PC-3 (cell line): ENCODE measurements around the gene PTCD1. TPM values are rescaled to one million over a fixed set of nuclear protein-coding genes. Genes with fewer than 3 reads are reported as not detected.

Source experiments
- ATAC-seq: fragments of 200-7000 bp; cut with Tn5 transposase; 2 replicates; pipeline ENCODE4 v1.9.1; 2020; ENCODE audit warnings: mild to moderate bottlenecking, moderate library complexity
- BruUV-seq: library from RNA; stranded (reverse); fragments of 400-500 nt; replicated peaks from 2 replicates; lab custom pipeline; 2021; lab: Mats Ljungman, UMichigan
- CTCF ChIA-PET: fragments of 300-600 bp; sonication (Branson Sonifier 250); formaldehyde crosslinking; loops from one replicate; lab custom pipeline; 2022; ENCODE audit warnings: antibody characterized with exemption; lab: Charles Lee
- POLR2A ChIA-PET: fragments of 300-600 bp; sonication (Branson Sonifier 250); formaldehyde crosslinking; loops from one replicate; lab custom pipeline; 2022; ENCODE audit warnings: antibody characterized with exemption; ENCODE audit not compliant: unreplicated experiment; lab: Charles Lee
- DNase-seq: peaks from one replicate; pipeline ENCODE4 v3.0.0-alpha.2; 2015
- H2AFZ ChIP-seq: fragments of 300-600 bp; sonication (generic); 2 replicates; pipeline ENCODE4 v1.6.0; 2016; ENCODE audit warnings: antibody characterized with exemption, low read length
- H3F3A ChIP-seq: fragments of 300-600 bp; sonication (generic); one replicate; pipeline ENCODE4 v1.6.0; 2017; ENCODE audit warnings: antibody characterized with exemption, low read length, control low read depth, mild to moderate bottlenecking; ENCODE audit not compliant: unreplicated experiment
- H3K27ac ChIP-seq: fragments of 300-600 bp; sonication (generic); 2 replicates; pipeline ENCODE4 v1.5.1; 2016; ENCODE audit warnings: mild to moderate bottlenecking, low read length
- H3K27me3 ChIP-seq: fragments of 300-600 bp; sonication (generic); 2 replicates; pipeline ENCODE4 v1.6.1; 2016; ENCODE audit warnings: low read length, mixed read lengths
- H3K36me3 ChIP-seq: fragments of 300-600 bp; sonication (generic); 2 replicates; pipeline ENCODE4 v1.6.1; 2016; ENCODE audit warnings: low read depth, mixed run types, low read length, mixed read lengths
- H3K4me1 ChIP-seq: fragments of 300-600 bp; sonication (generic); 2 replicates; pipeline ENCODE4 v1.5.1; 2016; ENCODE audit warnings: low read length; ENCODE audit not compliant: insufficient read depth
- H3K4me2 ChIP-seq: fragments of 300-600 bp; sonication (generic); 2 replicates; pipeline ENCODE4 v1.6.0; 2016; ENCODE audit warnings: low read length
- H3K4me3 ChIP-seq: fragments of 300-600 bp; sonication (generic); 2 replicates; pipeline ENCODE4 v1.5.1; 2016; ENCODE audit warnings: mild to moderate bottlenecking, low read length, mixed read lengths
- H3K79me2 ChIP-seq: fragments of 300-600 bp; sonication (generic); 2 replicates; pipeline ENCODE4 v1.6.1; 2017; ENCODE audit warnings: low read length, mixed read lengths
- H3K9ac ChIP-seq: fragments of 300-600 bp; sonication (generic); 2 replicates; pipeline ENCODE4 v1.6.0; 2016; ENCODE audit warnings: mild to moderate bottlenecking, low read length
- H3K9me2 ChIP-seq: fragments of 300-600 bp; sonication (generic); replicated peaks from 2 replicates; pipeline ENCODE4 v1.6.1; 2016; ENCODE audit warnings: mixed run types, low read length, mixed read lengths
- H3K9me3 ChIP-seq: fragments of 300-600 bp; sonication (generic); 2 replicates; pipeline ENCODE4 v1.6.1; 2016; ENCODE audit warnings: low read length, mixed read lengths
- H4K20me1 ChIP-seq: fragments of 300-600 bp; sonication (generic); 2 replicates; pipeline ENCODE4 v1.6.1; 2016; ENCODE audit warnings: low read length, mixed read lengths
- EZH2 ChIP-seq: fragments of 300-600 bp; sonication (generic); IDR thresholded peaks from one replicate; pipeline ENCODE4 v1.6.1; 2017; ENCODE audit warnings: antibody characterized with exemption, mild to moderate bottlenecking, low read length; ENCODE audit not compliant: unreplicated experiment
- EZH2phosphoT487 ChIP-seq: fragments of 300-600 bp; sonication (generic); IDR thresholded peaks from 2 replicates; pipeline ENCODE4 v1.6.1; 2018; ENCODE audit warnings: mild to moderate bottlenecking, antibody characterized with exemption, low read length, borderline replicate concordance
- intact Hi-C: fragments of 100-400 bp; cut with micrococcal nuclease; formaldehyde crosslinking; loops from 2 replicates; pipeline ENCODE4 v1.9.0; 2023
- total RNA-seq: library from RNA; depleted of rRNA; stranded (reverse); fragments of >200 nt; gene quantifications from 2 replicates; pipeline ENCODE4 v1.2.3, GENCODE V29; 2014
- TF ChIP-seq, protein P1 (sequence below): fragments of 300-600 bp; sonication (generic); conservative IDR thresholded peaks from 2 replicates; pipeline ENCODE4 v1.5.1; 2017; ENCODE audit warnings: antibody characterized with exemption, low read depth, mild to moderate bottlenecking, low read length

PTCD1 gene
- total RNA-seq, 1 experiment from 2014 or later = 10.4 TPM

DNA sequence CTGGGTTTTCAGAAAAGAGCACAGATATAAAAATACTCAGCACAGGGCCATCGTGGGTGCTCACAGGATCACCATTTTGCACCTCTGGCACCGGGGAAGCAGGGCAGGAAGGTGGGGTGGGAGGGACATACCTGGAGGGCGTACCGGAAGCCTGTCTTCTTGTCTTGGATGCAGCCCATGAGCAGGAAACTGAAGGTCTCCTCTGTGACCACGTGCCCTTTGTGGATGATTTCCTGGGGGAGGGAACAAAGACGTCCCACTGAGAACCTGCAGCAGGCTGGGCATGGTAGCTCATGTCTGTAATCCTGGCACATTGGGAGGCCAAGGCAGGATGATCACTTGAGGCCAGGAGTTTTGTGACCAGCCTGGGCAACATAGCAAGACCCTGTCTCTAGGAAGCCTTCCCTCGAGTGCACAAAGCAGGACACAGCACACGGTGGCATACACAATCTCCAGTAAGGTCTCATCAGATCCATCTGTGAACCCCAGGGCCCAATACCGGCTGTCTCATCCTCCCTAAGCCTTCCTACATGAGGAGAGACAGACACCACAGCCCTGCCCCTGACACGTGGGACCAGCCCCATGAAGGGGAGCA, 9.5 kb downstream of the PTCD1 start:
- Histone ChIP-seq H3F3A (no peaks in the 10 kb centered on the region), H3K9me2 (no peaks in the 10 kb centered on the region), H3K4me3 (no peak overlapping the region), H3K9ac (no peak overlapping the region), H3K27ac (no peak overlapping the region), H3K79me2 (no peaks in the 10 kb centered on the region), H3K9me3 (no peaks in the 10 kb centered on the region), H3K4me1 (no peaks in the 10 kb centered on the region), H4K20me1 (no peaks in the 10 kb centered on the region), H3K36me3 (peaks cover 8% of the 10 kb centered on the region), H2AFZ (no peak overlapping the region), H3K4me2 (no peak overlapping the region), H3K27me3 (no peaks in the 10 kb centered on the region)
- no TSS peak for BruUV-seq
- intact Hi-C loops = no loop called here
- ATAC-seq (no peak), DNase-seq (no peak)
- TF ChIP-seq, protein P1, sequence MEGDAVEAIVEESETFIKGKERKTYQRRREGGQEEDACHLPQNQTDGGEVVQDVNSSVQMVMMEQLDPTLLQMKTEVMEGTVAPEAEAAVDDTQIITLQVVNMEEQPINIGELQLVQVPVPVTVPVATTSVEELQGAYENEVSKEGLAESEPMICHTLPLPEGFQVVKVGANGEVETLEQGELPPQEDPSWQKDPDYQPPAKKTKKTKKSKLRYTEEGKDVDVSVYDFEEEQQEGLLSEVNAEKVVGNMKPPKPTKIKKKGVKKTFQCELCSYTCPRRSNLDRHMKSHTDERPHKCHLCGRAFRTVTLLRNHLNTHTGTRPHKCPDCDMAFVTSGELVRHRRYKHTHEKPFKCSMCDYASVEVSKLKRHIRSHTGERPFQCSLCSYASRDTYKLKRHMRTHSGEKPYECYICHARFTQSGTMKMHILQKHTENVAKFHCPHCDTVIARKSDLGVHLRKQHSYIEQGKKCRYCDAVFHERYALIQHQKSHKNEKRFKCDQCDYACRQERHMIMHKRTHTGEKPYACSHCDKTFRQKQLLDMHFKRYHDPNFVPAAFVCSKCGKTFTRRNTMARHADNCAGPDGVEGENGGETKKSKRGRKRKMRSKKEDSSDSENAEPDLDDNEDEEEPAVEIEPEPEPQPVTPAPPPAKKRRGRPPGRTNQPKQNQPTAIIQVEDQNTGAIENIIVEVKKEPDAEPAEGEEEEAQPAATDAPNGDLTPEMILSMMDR = no peak
- no peak for TF ChIP-seq EZH2phosphoT487
- TF ChIP-seq EZH2 = no peak
- POLR2A ChIA-PET = no interaction called here
- CTCF ChIA-PET = no interaction called here

DNA sequence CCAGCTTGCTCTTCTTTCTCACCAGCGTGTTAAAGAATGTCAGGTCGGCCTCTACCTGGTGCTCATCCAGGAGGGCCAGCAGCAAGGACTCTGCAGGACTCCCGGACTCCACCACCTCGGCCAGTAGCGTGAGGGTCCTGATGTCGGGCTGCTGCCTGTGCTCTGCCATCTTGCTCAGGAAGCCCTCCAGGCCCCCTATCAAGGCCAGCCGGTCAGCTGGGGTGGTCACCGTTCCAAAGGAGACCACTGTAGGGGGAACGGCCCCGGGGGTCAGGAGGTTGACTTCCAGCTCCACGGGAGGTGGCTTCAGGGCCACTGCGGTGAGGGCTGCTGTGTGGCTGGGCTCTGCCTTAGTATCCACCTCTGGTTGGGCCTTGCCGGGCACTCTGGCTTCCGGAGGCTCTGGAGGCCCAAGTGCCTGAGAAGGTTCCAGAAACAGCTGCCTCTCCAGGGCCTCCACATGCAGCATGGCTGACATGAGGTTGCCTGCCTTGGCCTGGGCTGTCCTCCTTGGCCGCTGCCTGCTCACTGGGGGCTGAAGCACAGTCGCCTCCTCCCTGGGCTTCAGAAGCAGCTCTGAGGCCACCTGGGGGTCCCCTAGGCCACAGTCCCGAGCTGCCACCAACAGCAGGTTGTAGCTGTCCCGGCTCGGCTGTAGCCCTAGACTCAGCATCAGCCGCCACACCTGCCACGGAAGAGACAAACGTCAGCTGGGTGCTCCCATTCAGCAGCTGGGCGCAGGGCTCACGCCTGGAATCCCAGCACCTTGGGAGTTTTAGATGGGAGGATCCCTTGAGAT, 13.5 kb downstream of the PTCD1 start:
- H3F3A ChIP-seq = no peaks in the 10 kb centered on the region
- no peak overlapping the region for H3K27ac ChIP-seq
- ATAC-seq (no peak), DNase-seq (no peak)
- H3K4me2 ChIP-seq = no peak overlapping the region
- no TSS peak for BruUV-seq
- H2AFZ ChIP-seq = no peak overlapping the region
- no peaks in the 10 kb centered on the region for H3K9me3 ChIP-seq
- no peak for TF ChIP-seq EZH2
- no peak for TF ChIP-seq EZH2phosphoT487
- TF ChIP-seq, protein P1 = no peak
- no peaks in the 10 kb centered on the region for H3K4me1 ChIP-seq
- no peak overlapping the region for H3K4me3 ChIP-seq
- no peaks in the 10 kb centered on the region for H3K9me2 ChIP-seq
- H3K79me2 ChIP-seq = no peaks in the 10 kb centered on the region
- peaks cover 4% of the 10 kb centered on the region; the same call in 1 of the 2 replicates for H3K36me3 ChIP-seq
- intact Hi-C loops = no loop called here
- CTCF ChIA-PET = no interaction called here
- H4K20me1 ChIP-seq = no peaks in the 10 kb centered on the region
- POLR2A ChIA-PET = no interaction called here
- no peak overlapping the region for H3K9ac ChIP-seq
- H3K27me3 ChIP-seq = no peaks in the 10 kb centered on the region

DNA sequence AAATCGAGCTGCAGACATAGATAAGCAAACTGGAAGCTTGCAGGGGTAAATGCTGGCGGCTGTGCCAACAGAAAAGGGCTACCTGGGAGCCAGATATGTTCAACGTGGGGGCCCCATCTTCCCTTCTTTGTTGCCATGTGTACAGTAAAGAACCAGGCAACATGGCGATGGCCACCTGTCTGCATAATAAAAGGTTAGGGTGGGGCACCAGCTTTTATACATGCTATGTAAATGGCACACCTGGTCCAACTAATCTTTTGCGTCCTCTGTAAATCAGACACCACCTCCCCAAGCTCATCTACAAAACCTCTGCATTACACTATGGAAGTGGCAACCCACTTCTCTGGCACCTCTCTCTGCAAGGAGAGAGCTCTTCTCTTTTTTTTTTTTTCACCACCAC, 16.0 kb downstream of the PTCD1 start:
- DNase-seq = no peak
- ChIA-PET CTCF (no interaction called here), POLR2A (interaction anchor here (0.5 kb wide), 1 partner anchor 592 kb away, joined by 4 read pairs; no protein-coding TSS in a partner anchor)
- H3K9me2 ChIP-seq = no peaks in the 10 kb centered on the region
- H3K4me1 ChIP-seq = no peaks in the 10 kb centered on the region
- H4K20me1 ChIP-seq = no peaks in the 10 kb centered on the region
- BruUV-seq = no TSS peak
- no peak overlapping the region for H3K9ac ChIP-seq
- no peaks in the 10 kb centered on the region for H3K9me3 ChIP-seq
- H3F3A ChIP-seq = no peaks in the 10 kb centered on the region
- H3K4me3 ChIP-seq = no peak overlapping the region
- ATAC-seq = no peak
- no peak for TF ChIP-seq EZH2phosphoT487
- TF ChIP-seq EZH2 = no peak
- H3K79me2 ChIP-seq = no peaks in the 10 kb centered on the region
- H3K27ac ChIP-seq = no peak overlapping the region
- no peaks in the 10 kb centered on the region for H3K27me3 ChIP-seq
- no peak overlapping the region for H2AFZ ChIP-seq
- peaks cover 17% of the 10 kb centered on the region for H3K36me3 ChIP-seq
- no peak overlapping the region for H3K4me2 ChIP-seq
- intact Hi-C loops = no loop called here
